GM12801 (cell line): ENCODE data around the gene ASIC2.

Source experiments
- TF ChIP-seq, protein P1 (sequence below): IDR thresholded peaks from one replicate; pipeline ENCODE4 v1.5.1; 2011; ENCODE audit warnings: control low read depth; ENCODE audit not compliant: insufficient read length; ENCODE audit errors: extremely low read depth

ASIC2 gene

DNA sequence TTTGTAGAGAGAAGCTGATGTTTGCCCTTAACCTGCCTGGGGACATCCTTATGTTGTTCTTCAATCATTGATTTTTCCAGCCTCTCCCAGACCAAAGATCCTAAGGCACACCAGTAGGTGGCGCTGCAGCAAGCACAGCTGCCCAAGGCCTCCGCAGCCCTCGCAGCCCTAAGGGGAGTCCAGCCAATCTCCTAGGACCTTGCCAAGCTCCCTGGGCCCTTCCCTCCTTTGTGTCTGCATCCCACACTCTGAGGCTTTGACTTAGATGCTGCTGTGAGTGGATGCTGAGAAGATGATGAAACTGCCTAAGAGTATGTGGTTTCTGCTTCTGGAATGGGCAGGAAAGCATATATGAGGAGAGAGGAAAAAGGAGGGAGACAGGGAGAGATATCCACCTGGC, 254.4 kb downstream of the ASIC2 start:
- TF ChIP-seq, protein P1, sequence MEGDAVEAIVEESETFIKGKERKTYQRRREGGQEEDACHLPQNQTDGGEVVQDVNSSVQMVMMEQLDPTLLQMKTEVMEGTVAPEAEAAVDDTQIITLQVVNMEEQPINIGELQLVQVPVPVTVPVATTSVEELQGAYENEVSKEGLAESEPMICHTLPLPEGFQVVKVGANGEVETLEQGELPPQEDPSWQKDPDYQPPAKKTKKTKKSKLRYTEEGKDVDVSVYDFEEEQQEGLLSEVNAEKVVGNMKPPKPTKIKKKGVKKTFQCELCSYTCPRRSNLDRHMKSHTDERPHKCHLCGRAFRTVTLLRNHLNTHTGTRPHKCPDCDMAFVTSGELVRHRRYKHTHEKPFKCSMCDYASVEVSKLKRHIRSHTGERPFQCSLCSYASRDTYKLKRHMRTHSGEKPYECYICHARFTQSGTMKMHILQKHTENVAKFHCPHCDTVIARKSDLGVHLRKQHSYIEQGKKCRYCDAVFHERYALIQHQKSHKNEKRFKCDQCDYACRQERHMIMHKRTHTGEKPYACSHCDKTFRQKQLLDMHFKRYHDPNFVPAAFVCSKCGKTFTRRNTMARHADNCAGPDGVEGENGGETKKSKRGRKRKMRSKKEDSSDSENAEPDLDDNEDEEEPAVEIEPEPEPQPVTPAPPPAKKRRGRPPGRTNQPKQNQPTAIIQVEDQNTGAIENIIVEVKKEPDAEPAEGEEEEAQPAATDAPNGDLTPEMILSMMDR = no peak

DNA sequence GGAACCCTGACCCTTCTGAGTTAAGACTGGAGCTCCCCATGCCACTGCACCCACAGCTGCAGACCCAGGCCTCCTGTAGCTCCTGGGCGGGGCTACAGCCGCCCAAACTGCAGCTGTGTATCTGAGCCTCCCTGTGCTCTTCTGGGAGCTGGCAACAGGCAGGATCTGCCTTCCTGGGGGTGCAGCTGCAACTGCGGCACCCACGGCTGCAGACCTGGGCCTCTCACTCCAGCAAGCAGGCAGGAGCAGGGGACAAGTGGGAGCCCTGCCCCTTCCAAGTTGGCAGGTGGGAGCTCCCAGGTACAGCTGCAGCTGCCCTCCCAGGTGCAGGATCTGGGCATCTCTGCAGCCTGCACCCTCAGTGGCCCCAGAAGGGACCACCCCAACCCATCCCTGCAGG, 259.9 kb downstream of the ASIC2 start:
- TF ChIP-seq, protein P1 = no peak

DNA sequence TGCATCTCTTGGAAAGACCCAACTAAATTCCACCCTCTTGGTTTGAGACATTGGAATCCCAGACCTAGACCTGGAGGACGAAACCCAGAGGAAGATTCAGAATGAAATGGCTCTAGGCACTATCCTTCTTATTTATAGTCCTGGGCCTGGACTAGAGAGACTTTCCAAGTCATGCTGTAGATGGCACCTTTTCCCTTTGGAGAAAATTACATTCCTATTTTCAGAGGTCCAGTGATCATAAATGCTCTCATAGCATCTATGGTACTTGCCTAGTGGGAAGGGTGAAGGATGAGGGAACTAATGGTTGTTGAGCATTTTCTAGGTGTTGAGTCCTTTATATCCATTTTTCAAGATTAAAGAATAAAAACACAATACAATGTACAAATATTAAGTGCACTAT, 264.3 kb downstream of the ASIC2 start:
- TF ChIP-seq, protein P1 = no peak

DNA sequence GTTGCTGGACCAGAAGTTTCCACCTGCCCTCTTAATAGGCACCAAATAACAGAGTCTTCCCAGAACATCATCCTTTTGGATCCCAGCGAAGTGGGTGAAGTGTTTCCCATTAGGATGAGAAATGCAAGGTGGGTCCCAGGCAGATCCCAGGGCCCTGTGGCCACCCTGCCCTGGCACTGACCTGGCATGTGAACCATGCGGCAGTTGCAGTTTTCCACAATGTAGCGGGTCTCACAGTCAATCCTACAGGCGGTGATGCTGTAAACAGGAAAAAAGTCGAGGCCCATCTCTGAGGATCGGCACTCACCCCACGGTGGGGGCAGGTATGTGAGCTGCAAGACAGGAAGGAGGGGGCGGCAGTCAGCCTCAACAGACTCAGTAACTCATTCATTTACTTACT, 265.0 kb downstream of the ASIC2 start:
- TF ChIP-seq, protein P1 = no peak

DNA sequence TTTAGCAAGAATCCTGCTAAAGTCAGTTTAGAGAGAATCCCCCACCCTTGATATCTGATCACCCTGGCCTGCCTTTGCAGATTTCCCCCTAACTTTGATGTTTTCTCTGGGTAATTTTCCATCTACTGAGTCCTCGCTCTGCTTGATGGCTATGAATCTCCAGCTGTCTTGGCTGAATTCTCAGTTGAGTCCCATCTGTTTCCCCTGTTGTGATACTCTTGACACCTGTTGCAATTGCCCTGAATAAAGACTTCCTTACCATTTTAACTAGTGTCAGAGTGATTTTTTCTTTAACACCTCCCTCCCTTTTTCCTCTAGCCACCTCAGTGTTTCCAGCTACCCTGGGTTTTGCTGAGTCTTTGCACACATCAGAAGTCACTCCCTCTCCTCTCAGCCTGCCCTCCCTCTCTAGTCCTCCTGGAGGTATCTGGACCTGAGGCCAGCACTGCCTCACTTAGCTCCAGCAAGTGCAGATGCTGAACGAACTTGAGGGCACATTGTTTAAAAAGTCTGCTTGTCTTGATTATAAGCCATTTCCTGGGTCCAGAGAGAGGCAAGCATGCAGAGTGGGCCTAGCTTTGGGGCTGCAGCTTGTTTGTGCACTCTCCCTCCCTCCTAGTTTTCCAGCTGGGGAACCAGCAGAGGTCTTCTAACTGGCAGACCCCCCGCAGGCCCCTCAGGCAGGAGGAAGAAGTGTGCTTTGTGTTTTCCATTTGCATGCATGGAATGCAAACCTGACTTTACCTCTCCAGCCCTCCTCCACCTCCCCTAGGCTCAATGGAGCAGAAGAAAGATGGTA, 268.2 kb downstream of the ASIC2 start:
- TF ChIP-seq, protein P1 = no peak

DNA sequence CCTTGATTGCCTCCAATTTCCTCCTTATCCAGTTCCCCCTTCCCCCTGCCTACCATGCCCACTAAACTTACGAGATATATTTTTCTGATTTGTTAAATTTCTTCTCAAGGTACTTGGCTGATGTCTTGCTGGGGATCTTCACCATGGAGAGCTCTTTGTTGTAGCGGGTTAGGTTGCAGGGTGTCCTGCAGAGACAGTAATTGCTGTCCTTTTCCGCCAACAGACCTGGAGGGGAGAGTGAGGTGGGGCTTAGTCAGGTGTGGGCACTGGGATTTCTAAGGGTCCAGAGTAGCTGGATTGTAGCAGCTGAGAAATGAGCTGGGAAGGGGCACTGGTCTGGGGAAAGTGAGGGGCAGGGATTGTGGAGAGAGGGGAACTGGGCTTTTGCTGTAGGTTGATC, 269.3 kb downstream of the ASIC2 start:
- TF ChIP-seq, protein P1 = no peak

DNA sequence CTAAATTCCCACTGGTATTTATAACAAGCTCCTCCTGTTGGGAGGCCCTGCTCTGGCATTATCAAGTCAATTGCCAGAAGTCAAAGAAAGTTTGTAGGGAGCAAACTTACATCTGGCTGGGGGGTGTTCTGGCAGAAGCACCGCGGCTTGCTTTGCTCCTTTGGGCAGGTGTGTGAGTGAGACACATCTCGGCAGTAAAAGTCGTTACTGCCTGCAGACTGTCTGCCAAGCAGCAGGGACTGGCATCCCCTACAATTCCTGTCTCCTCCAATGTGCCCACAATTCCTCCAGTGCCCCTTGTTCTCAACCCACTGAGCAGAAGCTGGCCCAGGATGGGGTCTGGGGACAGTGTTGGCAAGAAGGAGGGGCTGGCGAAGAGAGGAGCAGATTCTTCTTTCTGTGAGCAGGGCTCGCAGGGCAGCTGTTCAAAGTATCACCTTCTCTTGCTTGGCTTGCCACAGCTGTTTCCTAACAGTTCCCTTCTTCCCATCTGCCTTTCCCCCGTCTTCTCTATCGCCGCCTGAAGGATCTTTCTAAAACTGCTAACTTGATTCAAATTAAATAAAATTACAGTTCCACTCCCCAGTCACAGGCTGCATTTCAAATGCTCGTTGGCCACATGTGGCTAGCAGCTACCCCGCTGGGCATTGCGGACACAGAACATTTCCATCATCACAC, 271.2 kb downstream of the ASIC2 start:
- TF ChIP-seq, protein P1 = no peak
